MM.1S (cell line): ENCODE data around the gene CLMP.

Source experiments
- CTCF ChIP-seq: fragments of 300-600 bp; sonication (generic); IDR thresholded peaks from 2 replicates; pipeline ENCODE4 v1.5.1; 2016; ENCODE audit warnings: antibody characterized with exemption, low read length, mixed read lengths
- EZH2 ChIP-seq: fragments of 300-600 bp; sonication (generic); optimal IDR thresholded peaks from 2 replicates; pipeline ENCODE3; 2017; ENCODE audit warnings: low read depth, mild to moderate bottlenecking, antibody characterized with exemption, low read length, mixed read lengths
- EZH2phosphoT487 ChIP-seq: fragments of 300-600 bp; sonication (generic); IDR thresholded peaks from 2 replicates; pipeline ENCODE4 v1.6.1; 2018; ENCODE audit warnings: antibody characterized with exemption, low read length

- TF ChIP-seq CTCF = no peak
- no peak for TF ChIP-seq EZH2
- no peak for TF ChIP-seq EZH2phosphoT487
These were observed 134.6 kb downstream of the CLMP start for GRCh38 chr11:123060277-123061000.
